BLaER1 (cell line): Measurements from ENCODE around the gene MAPK8IP1.
A peak's percentile ranks its signal among the peaks of the same experiment; 100 is the strongest.

Source experiments
- H3K27ac ChIP-seq: shearing (Covaris generic); formaldehyde crosslinking; 2 replicates; pipeline ENCODE4 v1.8.1; 2022
- H3K27me3 ChIP-seq: shearing (Covaris generic); formaldehyde crosslinking; 2 replicates; pipeline ENCODE4 v1.8.1; 2022
- H3K36me3 ChIP-seq: shearing (Covaris generic); formaldehyde crosslinking; 2 replicates; pipeline ENCODE4 v1.8.1; 2022
- H3K4me1 ChIP-seq: shearing (Covaris generic); formaldehyde crosslinking; 2 replicates; pipeline ENCODE4 v1.8.1; 2022
- H3K4me2 ChIP-seq: shearing (Covaris generic); formaldehyde crosslinking; 2 replicates; pipeline ENCODE4 v1.8.1; 2022
- H3K4me3 ChIP-seq: shearing (Covaris generic); formaldehyde crosslinking; 2 replicates; pipeline ENCODE4 v1.8.1; 2022
- H3K9ac ChIP-seq: shearing (Covaris generic); formaldehyde crosslinking; 2 replicates; pipeline ENCODE4 v1.8.1; 2022
- H3K9me3 ChIP-seq: shearing (Covaris generic); formaldehyde crosslinking; 2 replicates; pipeline ENCODE4 v1.8.1; 2022
- H4K20me1 ChIP-seq: shearing (Covaris generic); formaldehyde crosslinking; 2 replicates; pipeline ENCODE4 v1.8.1; 2022
- Cebpa-rat ChIP-seq: shearing (Covaris generic); IDR thresholded peaks from 2 replicates; pipeline ENCODE4 v1.8.1; 2022

Gene MAPK8IP1

DNA sequence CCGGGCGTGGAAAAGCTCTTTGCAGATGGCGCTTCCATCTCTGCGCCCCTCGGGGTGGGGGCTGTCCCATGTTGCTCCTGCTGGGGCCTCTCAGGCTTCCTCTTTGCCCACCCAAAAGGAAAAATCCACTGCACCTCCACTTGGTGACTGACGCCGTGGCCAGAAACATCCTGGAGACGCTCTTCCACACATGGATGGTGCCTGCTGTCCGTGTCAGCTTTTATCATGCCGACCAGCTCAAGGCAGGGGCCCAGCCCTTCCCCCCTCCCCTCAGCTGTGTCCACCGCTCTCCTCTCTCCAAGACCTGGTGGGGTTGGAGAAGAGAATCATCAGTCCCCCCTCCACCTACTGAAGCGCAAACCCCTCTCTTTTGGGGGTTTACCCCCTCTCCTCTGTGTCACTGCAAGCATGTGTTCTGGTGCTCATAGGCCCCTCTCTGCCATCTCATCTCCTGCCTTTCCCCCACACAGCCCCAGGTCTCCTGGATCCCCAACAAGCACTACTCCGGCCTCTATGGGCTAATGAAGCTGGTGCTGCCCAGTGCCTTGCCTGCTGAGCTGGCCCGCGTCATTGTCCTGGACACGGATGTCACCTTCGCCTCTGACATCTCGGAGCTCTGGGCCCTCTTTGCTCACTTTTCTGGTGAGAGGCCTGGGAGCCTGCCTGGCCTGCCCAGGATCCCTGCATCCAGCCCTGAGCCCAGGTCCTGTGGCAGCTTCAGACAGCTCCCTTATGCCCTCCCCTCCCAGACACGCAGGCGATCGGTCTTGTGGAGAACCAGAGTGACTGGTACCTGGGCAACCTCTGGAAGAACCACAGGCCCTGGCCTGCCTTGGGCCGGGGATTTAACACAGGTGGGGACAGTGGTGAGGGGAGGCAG is 38.8 kb downstream of the MAPK8IP1 start:
- H3K9ac ChIP-seq = peak overlapping the region; percentile 43
- H3K27ac ChIP-seq = peak overlapping the region; percentile 58
- peak overlapping the region; percentile 96 for H3K4me2 ChIP-seq
- H3K4me1 ChIP-seq = peaks cover 99% of the 10 kb centered on the region
- no peaks in the 10 kb centered on the region for H3K9me3 ChIP-seq
- H3K27me3 ChIP-seq = peaks cover 38% of the 10 kb centered on the region
- no peak for TF ChIP-seq Cebpa-rat
- peak overlapping the region; percentile 73 for H3K4me3 ChIP-seq
- H3K36me3 ChIP-seq = peaks cover 27% of the 10 kb centered on the region
- 0 out of 2 replicates have a peak, but pooled peaks cover 8% of the 10 kb centered on the region for H4K20me1 ChIP-seq

- peaks cover 27% of the 10 kb centered on the region for H3K36me3 ChIP-seq
- H3K27ac ChIP-seq = peak overlapping the region; percentile 58
- H3K4me1 ChIP-seq = peaks cover 99% of the 10 kb centered on the region
- TF ChIP-seq Cebpa-rat = no peak
- H4K20me1 ChIP-seq = 0 out of 2 replicates have a peak, but pooled peaks cover 8% of the 10 kb centered on the region
- peaks cover 37% of the 10 kb centered on the region for H3K27me3 ChIP-seq
- H3K9me3 ChIP-seq = no peaks in the 10 kb centered on the region
- H3K4me2 ChIP-seq = peak overlapping the region; percentile 96
- no peak overlapping the region for H3K4me3 ChIP-seq
- peak overlapping the region; percentile 43; the same call in 1 of the 2 replicates for H3K9ac ChIP-seq
Observed at GRCh38 chr11:45924927-45925326, 39.5 kb downstream of the MAPK8IP1 start.

DNA sequence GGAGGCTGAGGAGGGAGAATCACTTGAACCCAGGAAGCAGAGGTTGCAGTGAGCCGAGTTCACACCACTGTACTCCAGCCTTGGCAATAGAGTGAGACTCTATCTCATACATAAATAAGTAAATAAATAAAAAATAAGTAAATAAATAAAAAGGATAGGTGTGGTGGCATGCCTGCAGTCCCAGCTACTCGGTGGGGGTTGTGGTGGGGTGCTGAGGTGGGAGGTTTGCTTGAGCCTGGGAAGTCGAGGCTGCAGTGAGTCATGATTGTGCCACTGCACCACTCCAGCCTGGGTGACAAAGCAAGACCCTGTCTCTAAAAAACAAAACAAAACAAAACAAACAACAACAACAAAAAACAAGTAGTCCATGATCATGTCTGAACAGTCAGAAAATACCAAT is 40.1 kb downstream of the MAPK8IP1 start:
- Histone ChIP-seq H3K4me1 (peaks cover 99% of the 10 kb centered on the region), H3K9me3 (no peaks in the 10 kb centered on the region), H3K4me2 (peak overlapping the region; percentile 97; the same call in 1 of the 2 replicates), H3K4me3 (no peak overlapping the region), H4K20me1 (peaks cover 13% of the 10 kb centered on the region), H3K27me3 (peaks cover 30% of the 10 kb centered on the region), H3K9ac (no peak overlapping the region), H3K36me3 (peaks cover 27% of the 10 kb centered on the region), H3K27ac (no peak overlapping the region)
- TF ChIP-seq Cebpa-rat = no peak

- no peak for TF ChIP-seq Cebpa-rat
- Histone ChIP-seq H3K36me3 (peaks cover 27% of the 10 kb centered on the region), H3K4me2 (peak overlapping the region; percentile 97; the same call in 1 of the 2 replicates), H4K20me1 (peaks cover 13% of the 10 kb centered on the region), H3K4me1 (peaks cover 99% of the 10 kb centered on the region), H3K27ac (no peak overlapping the region), H3K27me3 (peaks cover 26% of the 10 kb centered on the region), H3K9me3 (no peaks in the 10 kb centered on the region), H3K9ac (no peak overlapping the region), H3K4me3 (no peak overlapping the region)
Observed at GRCh38 chr11:45926001-45926401, 40.5 kb downstream of the MAPK8IP1 start.

- peak overlapping the region; percentile 97 for H3K4me2 ChIP-seq
- H3K36me3 ChIP-seq = peaks cover 27% of the 10 kb centered on the region
- no peak overlapping the region for H3K9ac ChIP-seq
- peaks cover 19% of the 10 kb centered on the region for H3K27me3 ChIP-seq
- no peak overlapping the region for H3K4me3 ChIP-seq
- peaks cover 13% of the 10 kb centered on the region for H4K20me1 ChIP-seq
- peak overlapping the region; percentile 51 for H3K27ac ChIP-seq
- peaks cover 99% of the 10 kb centered on the region for H3K4me1 ChIP-seq
- no peak for TF ChIP-seq Cebpa-rat
- H3K9me3 ChIP-seq = no peaks in the 10 kb centered on the region
Observed at GRCh38 chr11:45926536-45927331, 41.3 kb downstream of the MAPK8IP1 start.

DNA sequence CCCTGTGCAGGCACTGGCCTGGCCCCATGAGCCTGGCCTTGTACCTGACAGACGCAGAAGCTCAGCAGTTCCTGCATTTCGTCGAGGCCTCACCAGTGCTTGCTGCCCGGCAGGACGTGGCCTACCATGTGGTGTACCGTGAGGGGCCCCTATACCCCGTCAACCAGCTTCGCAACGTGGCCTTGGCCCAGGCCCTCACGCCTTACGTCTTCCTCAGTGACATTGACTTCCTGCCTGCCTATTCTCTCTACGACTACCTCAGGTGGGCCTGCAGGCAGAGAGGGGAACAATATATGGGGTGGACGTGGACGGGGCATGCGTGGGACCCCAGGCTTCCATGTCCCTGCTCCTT is 41.9 kb downstream of the MAPK8IP1 start:
- Histone ChIP-seq H3K27ac (peak overlapping the region; percentile 51), H3K4me1 (peaks cover 99% of the 10 kb centered on the region), H3K4me2 (peak overlapping the region; percentile 97)

GRCh38 chr11:45927684-45928413 is 42.4 kb downstream of the MAPK8IP1 start:
- Histone ChIP-seq H3K36me3 (peaks cover 27% of the 10 kb centered on the region), H3K4me3 (no peak overlapping the region), H4K20me1 (peaks cover 13% of the 10 kb centered on the region), H3K9me3 (no peaks in the 10 kb centered on the region), H3K27ac (peak overlapping the region; percentile 90), H3K27me3 (peaks cover 16% of the 10 kb centered on the region), H3K9ac (no peak overlapping the region), H3K4me1 (peaks cover 99% of the 10 kb centered on the region), H3K4me2 (peak overlapping the region; percentile 97)
- no peak for TF ChIP-seq Cebpa-rat

More for the DNA sequence above, 41.9 kb downstream of the MAPK8IP1 start:
- H3K27me3 ChIP-seq = peaks cover 16% of the 10 kb centered on the region
- H3K36me3 ChIP-seq = peaks cover 27% of the 10 kb centered on the region
- H4K20me1 ChIP-seq = peaks cover 13% of the 10 kb centered on the region
- H3K9me3 ChIP-seq = no peaks in the 10 kb centered on the region
- no peak for TF ChIP-seq Cebpa-rat
- H3K9ac ChIP-seq = no peak overlapping the region
- no peak overlapping the region for H3K4me3 ChIP-seq

DNA sequence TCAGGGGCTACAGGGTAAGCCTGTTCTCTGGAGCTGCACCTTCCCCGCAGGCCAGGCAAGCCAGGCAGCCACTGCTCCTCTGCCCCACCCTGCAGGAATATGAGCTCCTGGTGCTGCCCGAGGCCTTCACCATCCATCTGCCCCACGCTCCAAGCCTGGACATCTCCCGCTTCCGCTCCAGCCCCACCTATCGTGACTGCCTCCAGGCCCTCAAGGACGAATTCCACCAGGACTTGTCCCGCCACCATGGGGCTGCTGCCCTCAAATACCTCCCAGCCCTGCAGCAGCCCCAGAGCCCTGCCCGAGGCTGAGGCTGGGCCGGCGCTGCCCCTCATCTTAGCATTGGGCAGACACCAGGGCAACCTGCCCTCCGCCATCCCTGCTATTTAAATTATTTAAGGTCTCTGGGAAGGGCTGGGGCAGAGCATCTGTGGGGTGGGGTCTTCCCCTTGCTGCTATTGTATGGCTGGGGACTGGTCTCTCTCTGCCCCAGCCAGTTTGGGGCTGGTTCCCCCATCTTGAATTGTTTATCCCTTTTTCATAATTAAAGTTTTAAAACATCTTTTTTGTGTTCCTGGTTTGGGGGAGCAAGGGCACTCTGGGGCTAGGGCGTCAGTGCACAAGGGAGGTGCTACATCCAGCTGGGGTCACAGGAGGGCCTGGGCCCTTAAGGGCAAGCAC is 43.2 kb downstream of the MAPK8IP1 start:
- Histone ChIP-seq H3K27me3 (peaks cover 17% of the 10 kb centered on the region; the same call in 1 of the 2 replicates), H3K4me2 (peak overlapping the region; percentile 97), H3K27ac (peak overlapping the region; percentile 90), H3K4me3 (no peak overlapping the region), H3K9me3 (no peaks in the 10 kb centered on the region), H4K20me1 (peaks cover 14% of the 10 kb centered on the region), H3K36me3 (peaks cover 27% of the 10 kb centered on the region), H3K9ac (no peak overlapping the region), H3K4me1 (peaks cover 100% of the 10 kb centered on the region)
- no peak for TF ChIP-seq Cebpa-rat
